ENCODE results near the gene AGAP1.

The AGAP1 gene

GRCh38 chr2:235937087-235937486 lies 443.2 kb downstream of the AGAP1 start:
- no peak overlapping the region for H3K4me3 ChIP-seq (replicated peaks in 1 of 2; ENCODE audit: low read depth in 2 of 2, low read length in 2 of 2)
- TF ChIP-seq, protein P1, sequence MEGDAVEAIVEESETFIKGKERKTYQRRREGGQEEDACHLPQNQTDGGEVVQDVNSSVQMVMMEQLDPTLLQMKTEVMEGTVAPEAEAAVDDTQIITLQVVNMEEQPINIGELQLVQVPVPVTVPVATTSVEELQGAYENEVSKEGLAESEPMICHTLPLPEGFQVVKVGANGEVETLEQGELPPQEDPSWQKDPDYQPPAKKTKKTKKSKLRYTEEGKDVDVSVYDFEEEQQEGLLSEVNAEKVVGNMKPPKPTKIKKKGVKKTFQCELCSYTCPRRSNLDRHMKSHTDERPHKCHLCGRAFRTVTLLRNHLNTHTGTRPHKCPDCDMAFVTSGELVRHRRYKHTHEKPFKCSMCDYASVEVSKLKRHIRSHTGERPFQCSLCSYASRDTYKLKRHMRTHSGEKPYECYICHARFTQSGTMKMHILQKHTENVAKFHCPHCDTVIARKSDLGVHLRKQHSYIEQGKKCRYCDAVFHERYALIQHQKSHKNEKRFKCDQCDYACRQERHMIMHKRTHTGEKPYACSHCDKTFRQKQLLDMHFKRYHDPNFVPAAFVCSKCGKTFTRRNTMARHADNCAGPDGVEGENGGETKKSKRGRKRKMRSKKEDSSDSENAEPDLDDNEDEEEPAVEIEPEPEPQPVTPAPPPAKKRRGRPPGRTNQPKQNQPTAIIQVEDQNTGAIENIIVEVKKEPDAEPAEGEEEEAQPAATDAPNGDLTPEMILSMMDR (IDR thresholded peaks at IDR 0.05; ENCODE audit: low read depth, low read length) = no peak
- DNase-seq (ENCODE audit: low read depth in 2 of 2) = peak in 1 of 2 donors; percentile 22

GRCh38 chr2:235937526-235937925 lies 443.7 kb downstream of the AGAP1 start:
- TF ChIP-seq, protein P1 (IDR thresholded peaks at IDR 0.05; ENCODE audit: low read depth, low read length) = no peak
- H3K4me3 ChIP-seq (replicated peaks in 1 of 2; ENCODE audit: low read depth in 2 of 2, low read length in 2 of 2) = no peak overlapping the region
- DNase-seq (ENCODE audit: low read depth in 2 of 2) = no peak

GRCh38 chr2:235937936-235938335 lies 444.1 kb downstream of the AGAP1 start:
- no peak overlapping the region for H3K4me3 ChIP-seq (replicated peaks in 1 of 2; ENCODE audit: low read depth in 2 of 2, low read length in 2 of 2)
- no peak for DNase-seq (ENCODE audit: low read depth in 2 of 2)
- TF ChIP-seq, protein P1 (IDR thresholded peaks at IDR 0.05; ENCODE audit: low read depth, low read length) = no peak

GRCh38 chr2:235938611-235939010 lies 444.8 kb downstream of the AGAP1 start:
- TF ChIP-seq, protein P1 (IDR thresholded peaks at IDR 0.05; ENCODE audit: low read depth, low read length) = no peak
- DNase-seq (ENCODE audit: low read depth in 2 of 2) = no peak
- H3K4me3 ChIP-seq (replicated peaks in 1 of 2; ENCODE audit: low read depth in 2 of 2, low read length in 2 of 2) = no peak overlapping the region

GRCh38 chr2:235939471-235939870 lies 445.6 kb downstream of the AGAP1 start:
- H3K4me3 ChIP-seq (replicated peaks in 1 of 2; ENCODE audit: low read depth in 2 of 2, low read length in 2 of 2) = no peak overlapping the region
- peak; percentile 8 to 41 for DNase-seq (ENCODE audit: low read depth in 2 of 2)
- TF ChIP-seq, protein P1 (IDR thresholded peaks at IDR 0.05; ENCODE audit: low read depth, low read length) = no peak

GRCh38 chr2:235940330-235940729 lies 446.5 kb downstream of the AGAP1 start:
- peak; percentile 96 to 97 for DNase-seq (ENCODE audit: low read depth in 2 of 2)
- TF ChIP-seq, protein P1 (IDR thresholded peaks at IDR 0.05; ENCODE audit: low read depth, low read length) = no peak
- no peak overlapping the region for H3K4me3 ChIP-seq (replicated peaks in 1 of 2; ENCODE audit: low read depth in 2 of 2, low read length in 2 of 2)

DNA sequence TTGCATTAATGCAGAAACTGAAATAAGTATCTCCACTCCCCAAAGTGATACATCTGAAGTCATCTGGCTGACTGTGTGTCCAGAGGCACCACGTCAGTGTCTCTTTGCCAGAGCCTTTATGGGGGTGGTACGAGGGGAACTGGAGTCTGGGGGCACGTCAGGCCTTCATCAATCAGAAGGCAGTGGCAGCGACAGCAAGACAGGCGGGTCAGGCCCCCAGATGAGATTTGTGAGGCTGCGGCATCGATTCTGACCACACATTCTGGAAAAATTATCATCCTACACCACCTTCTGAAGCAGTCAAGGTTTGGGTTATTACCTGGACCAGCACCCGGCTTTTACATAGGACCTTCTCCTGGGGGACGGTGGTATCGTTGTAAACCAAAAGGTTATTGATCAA lies 450.7 kb downstream of the AGAP1 start:
- no peak for DNase-seq (ENCODE audit: low read depth in 2 of 2)
- TF ChIP-seq, protein P1 (IDR thresholded peaks at IDR 0.05; ENCODE audit: low read depth, low read length) = no peak
- no peak overlapping the region for H3K4me3 ChIP-seq (replicated peaks in 1 of 2; ENCODE audit: low read depth in 2 of 2, low read length in 2 of 2)

Data from cardiac fibroblast (primary cell).